Measurements from ENCODE around the gene PRKAR1B.
"Not testable (repeated sequence)": the region's sequence is repeated elsewhere in the genome, so short reads cannot be mapped to it uniquely, and the experiment has no call there.

Gene PRKAR1B

GRCh38 chr7:569071-569855 is 157.8 kb downstream of the PRKAR1B start:
- no peak for DNase-seq

DNA sequence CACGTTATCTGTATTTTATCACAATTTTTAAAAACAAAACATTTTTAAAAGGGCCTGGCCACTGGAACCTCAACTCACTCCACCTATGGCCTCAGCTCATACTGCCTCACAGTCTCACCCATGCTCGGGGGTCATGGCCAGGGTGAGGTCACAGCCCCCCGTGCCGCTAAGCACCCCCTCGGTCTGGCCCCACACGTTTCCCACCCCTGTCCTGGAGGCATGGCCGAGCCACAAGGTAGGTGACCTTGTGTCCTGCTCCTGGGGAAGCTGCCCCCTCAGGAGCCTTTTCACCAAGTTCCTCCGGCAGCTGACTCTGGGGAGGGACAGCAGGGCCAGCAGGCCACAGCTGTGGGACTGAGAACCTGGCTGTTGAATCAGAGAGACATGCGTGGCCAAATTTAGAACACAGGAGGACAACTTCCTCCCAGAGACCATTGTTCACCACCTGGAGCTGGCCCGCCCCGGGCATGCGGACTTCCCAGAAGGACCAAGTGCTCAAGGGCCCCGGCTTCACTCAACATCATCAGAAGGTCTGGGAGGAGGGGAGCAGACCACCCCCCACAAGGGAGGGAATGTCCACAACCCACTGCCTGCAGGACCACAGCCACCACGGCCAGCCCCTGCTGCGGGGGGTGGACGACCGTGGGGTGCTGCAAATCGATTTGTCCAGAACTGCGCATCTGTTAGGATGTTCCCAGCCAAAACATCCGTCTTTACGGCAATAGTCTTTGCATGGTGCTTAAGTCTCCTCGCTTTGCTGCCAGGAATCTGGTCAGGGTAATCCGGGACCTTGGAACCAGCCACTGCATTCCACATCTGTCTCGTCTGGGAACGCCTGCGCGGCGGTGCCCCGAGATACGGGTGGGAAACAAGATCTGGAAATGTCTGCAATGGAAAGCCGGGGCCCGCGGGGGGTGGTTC is 158.8 kb downstream of the PRKAR1B start:
- no peak for DNase-seq

DNA sequence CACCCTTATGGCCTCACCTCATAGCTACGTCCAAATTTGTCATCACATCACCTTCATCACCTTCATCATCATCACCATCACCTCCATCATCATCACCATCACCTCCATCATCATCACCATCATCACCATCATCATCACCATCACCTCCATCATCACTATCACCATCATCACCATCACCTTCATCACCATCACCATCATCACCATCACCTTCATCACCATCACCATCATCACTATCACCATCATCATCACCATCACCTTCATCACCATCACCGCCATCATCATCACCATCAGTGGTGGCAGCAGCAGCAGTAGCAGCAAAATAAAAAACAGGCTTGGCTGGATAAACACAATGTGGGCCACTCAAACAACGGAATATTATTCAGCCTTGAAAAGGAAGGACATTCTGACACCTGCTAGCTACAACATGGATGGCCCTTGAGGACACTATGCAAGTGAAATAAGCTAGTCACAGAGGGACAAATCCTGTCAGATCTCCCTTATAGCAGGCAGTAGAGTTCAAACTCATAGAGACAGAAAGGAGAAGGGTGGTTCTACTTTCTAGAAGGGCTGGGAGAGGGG is 159.7 kb downstream of the PRKAR1B start:
- DNase-seq, result no peak

- DNase-seq, result no peak
Measured at GRCh38 chr7:566100-566499, 161.0 kb downstream of the PRKAR1B start.

DNA sequence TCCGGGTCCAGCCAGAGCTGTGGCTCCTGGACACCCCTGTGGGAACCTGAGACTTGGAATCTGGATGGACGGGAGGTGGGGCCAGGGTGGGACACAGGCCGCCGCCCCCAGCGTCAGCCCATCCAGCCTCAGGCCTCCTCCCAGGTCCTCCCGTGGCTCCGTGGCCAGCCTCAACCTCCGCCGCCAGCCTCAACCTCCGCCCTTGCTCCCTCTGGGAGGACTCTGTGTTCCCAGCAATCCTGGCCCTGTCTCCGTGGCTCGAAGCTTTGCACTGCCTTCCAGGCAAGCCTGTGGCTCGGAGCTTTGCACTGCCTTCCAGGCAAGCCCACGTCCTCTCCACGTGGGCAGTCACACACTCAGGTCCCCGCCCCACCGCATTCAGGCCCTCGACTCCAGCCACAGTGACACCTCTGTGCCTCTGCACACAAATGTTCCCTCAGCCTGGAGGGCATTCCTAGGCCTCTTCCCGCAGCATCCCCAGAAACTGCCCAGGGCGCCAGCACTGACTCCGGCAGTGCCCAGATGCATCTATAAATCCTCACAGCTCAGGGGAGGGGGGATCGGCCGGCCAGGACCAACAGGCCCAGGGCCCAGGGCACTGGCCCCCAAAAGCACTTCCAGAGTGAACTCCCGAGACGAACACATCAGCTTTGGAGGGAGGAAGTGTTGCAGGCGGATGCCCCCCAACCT is 162.8 kb downstream of the PRKAR1B start:
- no peak for DNase-seq

DNA sequence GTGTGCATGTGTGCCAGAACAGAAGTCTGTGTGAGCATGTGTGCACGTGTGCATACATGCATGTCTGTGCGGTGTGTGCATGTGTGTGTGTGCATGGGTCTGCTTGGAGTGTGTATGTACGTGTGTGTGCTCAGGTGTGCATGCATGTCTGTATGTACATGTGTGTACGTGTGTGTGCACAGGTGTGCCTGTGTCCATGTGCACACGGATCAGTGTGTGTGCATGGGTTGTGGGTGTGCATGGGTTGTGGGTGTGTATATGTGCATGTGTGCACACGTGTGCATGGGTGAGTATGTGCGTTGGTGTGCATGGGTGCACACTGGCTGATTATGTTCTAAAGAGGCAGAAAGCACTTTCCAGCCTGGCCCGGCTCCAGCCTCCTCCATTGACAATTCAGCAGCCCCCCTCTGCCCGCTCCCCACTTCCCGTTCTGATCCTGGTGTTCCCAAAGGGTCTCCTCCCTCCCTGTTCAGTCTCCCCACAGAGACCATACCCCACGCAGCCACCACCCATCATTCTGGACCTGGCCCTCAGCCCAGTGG is 163.4 kb downstream of the PRKAR1B start:
- DNase-seq, result no peak

DNA sequence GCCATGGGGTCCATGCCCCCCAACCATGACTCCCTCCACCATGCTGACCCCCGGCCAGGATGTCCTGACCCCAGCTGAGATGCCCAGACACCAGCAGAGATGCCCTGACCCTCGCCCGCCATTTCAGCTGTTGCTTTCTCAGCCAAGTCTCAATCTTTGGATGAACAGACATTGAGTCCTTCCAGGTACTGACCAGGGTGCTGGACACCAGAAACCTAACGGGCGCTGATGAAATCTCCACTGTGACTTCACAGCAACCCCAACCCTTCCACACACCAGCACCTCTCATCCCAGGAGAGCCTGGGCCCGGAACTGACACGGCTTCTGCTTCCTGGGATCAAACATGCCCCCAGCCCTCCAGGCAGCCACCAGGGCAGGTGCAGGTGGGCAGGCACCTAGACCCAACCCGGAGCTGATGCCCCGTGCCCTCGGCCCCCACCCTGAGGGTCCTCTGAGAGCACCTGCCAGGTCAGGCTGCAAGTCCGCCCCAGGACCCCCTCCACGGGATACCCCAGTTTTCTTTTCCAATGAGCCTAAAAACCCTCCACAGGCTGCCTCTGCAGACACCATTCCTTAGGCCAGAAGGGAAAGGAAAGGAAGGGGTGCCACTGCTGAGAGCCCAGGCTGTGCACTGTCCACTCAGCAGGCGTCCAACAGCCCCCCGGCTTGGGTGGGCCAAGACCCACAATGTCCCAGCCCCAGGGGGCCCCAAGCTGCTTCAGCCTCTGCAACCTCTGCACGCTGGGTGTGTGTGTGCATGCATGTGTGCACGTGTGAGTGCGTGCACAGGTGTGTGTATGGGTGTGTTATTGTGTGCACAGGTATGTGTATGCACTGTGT is 164.1 kb downstream of the PRKAR1B start:
- no peak for DNase-seq

- no peak for DNase-seq
Measured at GRCh38 chr7:562374-562675, 164.8 kb downstream of the PRKAR1B start.

DNA sequence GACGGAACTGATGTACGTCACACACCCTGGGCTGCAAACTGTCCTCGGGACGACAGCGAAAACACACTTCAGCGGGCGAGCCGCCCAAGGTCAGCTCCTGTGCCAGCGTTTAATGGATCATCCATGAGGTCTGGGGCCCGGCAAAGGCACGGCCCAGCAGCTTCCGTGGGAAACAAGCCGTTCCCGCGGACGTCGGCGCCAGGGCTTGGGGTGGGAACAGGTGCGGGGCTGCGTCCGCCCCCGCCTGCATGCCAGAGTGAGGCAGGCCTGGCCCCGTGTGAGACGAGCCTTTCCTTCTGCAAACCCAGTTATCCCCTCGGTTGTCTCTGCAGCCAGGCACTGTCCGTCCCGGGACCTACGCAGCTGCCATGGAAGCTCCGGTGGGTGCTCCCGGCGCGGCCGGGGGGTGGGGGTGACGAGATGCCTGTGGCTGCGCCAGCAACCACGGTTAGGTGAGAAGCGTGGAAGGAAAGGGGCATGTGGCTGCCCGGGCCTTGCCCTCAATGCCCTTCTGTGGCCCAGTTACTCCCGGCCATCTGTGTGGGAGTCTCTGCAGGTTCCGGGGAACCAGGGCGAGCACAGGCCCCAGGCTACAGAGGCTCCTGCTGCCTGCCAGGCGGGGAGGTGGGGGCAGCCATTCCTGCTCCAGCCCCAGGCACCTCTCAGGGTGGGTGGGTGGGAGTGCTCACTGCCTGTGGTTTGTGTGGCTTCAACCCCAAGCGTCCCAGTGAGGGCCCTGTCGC is 165.3 kb downstream of the PRKAR1B start:
- DNase-seq, result no peak

GRCh38 chr7:560966-561630 is 166.0 kb downstream of the PRKAR1B start:
- DNase-seq, result no peak

GRCh38 chr7:559396-559705 is 167.7 kb downstream of the PRKAR1B start:
- DNase-seq, result no peak

- DNase-seq, result no peak
Measured at GRCh38 chr7:557558-557881, 169.6 kb downstream of the PRKAR1B start.

DNA sequence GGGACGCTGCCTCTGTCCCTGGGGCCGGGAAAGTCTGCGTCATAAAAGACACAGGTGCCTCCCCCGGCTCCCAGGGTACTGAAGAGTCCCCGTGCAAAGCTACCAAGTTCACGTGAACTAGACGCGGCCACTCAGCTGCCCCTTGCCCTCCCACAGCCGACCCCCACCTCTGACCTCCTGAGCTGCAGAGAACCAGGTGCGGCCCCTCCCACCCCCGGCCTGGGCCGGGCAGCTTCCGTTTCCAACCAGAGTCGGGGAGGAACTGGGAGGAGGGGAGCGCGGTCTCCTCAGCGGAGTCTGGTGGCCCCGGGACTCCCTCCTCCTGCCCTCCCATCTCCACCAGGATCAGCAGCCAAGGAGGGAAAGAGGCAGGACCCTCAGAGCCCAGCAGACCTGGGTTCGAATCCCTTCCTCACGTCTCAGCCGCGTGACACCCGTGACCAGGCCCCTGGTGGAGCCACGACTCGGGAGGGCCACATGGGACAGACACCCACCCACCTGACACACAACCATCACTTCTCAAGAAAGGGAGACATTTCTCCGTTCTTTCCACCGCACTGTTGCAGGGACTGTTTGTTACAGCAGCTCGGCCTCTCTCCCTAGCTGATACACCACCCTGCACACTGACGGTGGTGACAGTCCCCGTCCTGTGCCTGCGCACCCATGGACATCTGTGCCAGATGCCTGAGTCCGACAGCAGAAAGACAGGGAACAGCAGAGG is 170.1 kb downstream of the PRKAR1B start:
- no peak for DNase-seq

- DNase-seq, result no peak
Measured at GRCh38 chr7:556291-556826, 170.7 kb downstream of the PRKAR1B start.

- DNase-seq, result no peak
Measured at GRCh38 chr7:555551-556160, 171.4 kb downstream of the PRKAR1B start.

DNA sequence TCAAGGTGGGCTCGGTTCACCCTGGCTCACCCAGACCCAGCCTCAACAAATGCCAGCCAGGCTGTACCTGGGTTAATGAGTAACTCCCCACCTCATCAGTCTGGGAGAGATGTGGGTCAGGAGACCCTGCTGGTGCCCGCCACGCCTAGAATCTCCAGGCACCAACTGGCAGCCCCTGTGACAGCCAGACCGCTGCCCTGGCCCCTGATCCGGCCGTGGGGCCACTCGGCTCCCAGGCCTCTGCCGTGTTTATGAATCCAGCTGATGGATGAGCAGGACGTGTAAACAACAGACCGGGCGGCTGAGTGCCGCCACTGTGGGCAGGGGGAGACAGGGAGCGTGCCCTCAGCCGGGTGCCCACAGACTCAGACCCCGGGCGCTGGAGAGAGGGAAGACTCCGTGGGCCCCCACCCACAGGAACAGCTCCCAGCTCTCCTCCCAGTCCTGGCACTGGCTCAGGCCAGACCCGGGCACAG is 173.4 kb downstream of the PRKAR1B start:
- no peak for DNase-seq

DNA sequence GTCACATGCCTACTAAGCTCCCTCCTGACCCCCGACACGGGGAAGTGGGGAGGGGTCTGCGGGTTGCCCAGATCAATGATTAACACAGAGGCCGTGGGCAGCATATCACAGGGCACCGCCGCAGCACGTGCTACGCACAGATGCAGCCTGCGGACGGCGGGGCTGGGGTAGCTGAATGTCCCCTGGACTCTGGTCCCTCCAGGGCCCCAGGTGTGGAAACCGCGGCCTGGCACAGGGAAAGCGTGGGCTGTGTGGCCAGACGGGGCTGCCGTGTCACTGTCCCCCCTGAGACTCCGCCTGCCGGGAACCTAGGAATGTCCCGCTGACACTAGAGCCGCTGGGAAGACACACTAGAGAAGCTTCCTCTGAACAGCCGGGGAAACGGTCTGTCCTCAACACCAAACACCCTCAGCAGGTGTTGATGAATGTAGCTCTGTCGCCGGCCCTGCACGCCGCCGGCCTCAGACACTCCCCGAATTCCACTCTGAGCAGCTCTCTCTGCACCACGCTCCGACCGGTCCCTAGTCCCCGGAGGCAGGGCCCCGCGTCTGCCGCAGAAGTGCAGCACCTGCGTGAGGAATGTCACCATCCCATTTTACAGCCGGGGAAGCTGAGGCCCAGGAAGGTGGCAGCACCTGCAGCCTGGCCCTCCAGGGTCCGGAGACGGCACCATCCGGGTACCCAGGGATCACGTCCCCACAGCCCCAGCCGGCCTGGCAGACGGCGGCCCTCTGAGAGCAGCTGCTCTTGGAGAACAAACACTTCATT is 174.0 kb downstream of the PRKAR1B start:
- no peak for DNase-seq

GRCh38 chr7:552151-552867 is 174.8 kb downstream of the PRKAR1B start:
- DNase-seq, result not testable (repeated sequence)

All from NCI-H1048 (cell line).